HG03439 (cell line): Measurements from ENCODE around the gene PSG4.
"Not testable (repeated sequence)": the region's sequence is repeated elsewhere in the genome, so short reads cannot be mapped to it uniquely, and the experiment has no call there.

Source experiments
- ATAC-seq: cut with Tn5 transposase; IDR thresholded peaks from one replicate; pipeline ENCODE4 v1.9.1; 2021; ENCODE audit warnings: mild to moderate bottlenecking, moderate library complexity; ENCODE audit not compliant: unreplicated experiment

Gene PSG4

GRCh38 chr19:43198686-43199419, 6.6 kb downstream of the PSG4 start:
- not testable (repeated sequence) for ATAC-seq

- not testable (repeated sequence) for ATAC-seq
Observed at GRCh38 chr19:43197666-43198397, 7.6 kb downstream of the PSG4 start.

GRCh38 chr19:43194397-43194796, 11.0 kb downstream of the PSG4 start:
- not testable (repeated sequence) for ATAC-seq

- not testable (repeated sequence) for ATAC-seq
Observed at GRCh38 chr19:43192381-43193155, 12.9 kb downstream of the PSG4 start.

GRCh38 chr19:43188092-43188491, 17.3 kb downstream of the PSG4 start:
- ATAC-seq: not testable (repeated sequence)

GRCh38 chr19:43186311-43186935, 19.0 kb downstream of the PSG4 start, which contains the start of gene PSG5:
Gene PSG5 (minus strand): TSS chr19:43186536. CDS start chr19:43186405, 131 bp downstream.
- not testable (repeated sequence) for ATAC-seq

GRCh38 chr19:43181869-43182771, 23.3 kb downstream of the PSG4 start:
- not testable (repeated sequence) for ATAC-seq

- ATAC-seq: not testable (repeated sequence)
Observed at GRCh38 chr19:43179569-43180147, 25.8 kb downstream of the PSG4 start.

- not testable (repeated sequence) for ATAC-seq
Observed at GRCh38 chr19:43178577-43178976, 26.9 kb downstream of the PSG4 start.

- not testable (repeated sequence) for ATAC-seq
Observed at GRCh38 chr19:43165906-43166305, 39.5 kb downstream of the PSG4 start.

GRCh38 chr19:43163135-43163534, 42.3 kb downstream of the PSG4 start:
- not testable (repeated sequence) for ATAC-seq

- not testable (repeated sequence) for ATAC-seq
Observed at GRCh38 chr19:43162261-43162660, 43.2 kb downstream of the PSG4 start.

- no peak for ATAC-seq
Observed at GRCh38 chr19:43152214-43152613, 53.2 kb downstream of the PSG4 start.

GRCh38 chr19:43149788-43150187, 55.6 kb downstream of the PSG4 start:
- ATAC-seq: not testable (repeated sequence)

GRCh38 chr19:43148233-43148632, 57.2 kb downstream of the PSG4 start:
- ATAC-seq: no peak
